ENCODE data around the gene GSK3B. TPM values are rescaled to one million over a fixed set of nuclear protein-coding genes. Genes with fewer than 3 reads are reported as not detected.
A peak's percentile ranks its signal among the peaks of the same experiment; 100 is the strongest.

GSK3B gene
- total RNA-seq, 1 experiment from 2014 or later, result 50.0 TPM

DNA sequence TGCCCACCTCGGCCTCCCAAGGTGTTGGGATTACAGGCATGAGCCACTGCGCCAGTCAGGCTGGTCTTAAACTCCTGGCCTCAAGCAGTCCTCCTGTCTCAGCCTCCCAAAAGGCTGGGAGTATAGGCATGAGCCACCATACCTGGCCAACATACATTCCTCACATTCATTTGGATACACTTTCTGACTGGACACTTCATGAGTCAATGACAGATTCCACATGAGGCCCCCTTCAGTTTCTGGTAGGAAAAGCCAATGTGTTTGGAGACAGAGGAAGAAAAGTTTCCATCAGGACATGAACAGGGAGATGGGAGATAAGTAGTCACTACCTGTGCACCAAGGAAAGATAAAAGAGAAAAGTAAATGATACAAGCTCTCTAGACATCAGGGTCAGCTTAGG is 49.4 kb upstream of the GSK3B start:
- ATAC-seq (no peak), DNase-seq (ENCODE audit: low read depth, low spot score) (no peak)
- peak overlapping the region; percentile 54 for H3K4me2 ChIP-seq (ENCODE audit: low read length)
- H3K79me2 ChIP-seq (ENCODE audit: insufficient read depth, low read length), result no peaks in the 10 kb centered on the region
- ChIA-PET CTCF (no interaction called here), POLR2A (no interaction called here), RAD21 (ENCODE audit: low non-redundant PET in 1 of 2, low total read pairs in 2 of 2, uncharacterized antibody in 2 of 2, unreplicated experiment in 2 of 2) (interaction anchor here in 1 of 2 experiments (1.2 kb wide), 1 partner anchor 48 kb away, joined by 3 read pairs; no protein-coding TSS in a partner anchor)
- no peaks in the 10 kb centered on the region for H3K27me3 ChIP-seq (ENCODE audit: insufficient read depth, low read length)
- no peak overlapping the region for H3K4me3 ChIP-seq (replicated peaks in 1 of 2; ENCODE audit: low read depth in 1 of 2, low read length in 2 of 2)
- no peaks in the 10 kb centered on the region for H3K9me3 ChIP-seq (ENCODE audit: control insufficient read depth in 1 of 2, insufficient read depth in 1 of 2, low read depth in 1 of 2, low read length in 2 of 2)
- no peaks in the 10 kb centered on the region for H4K20me1 ChIP-seq (ENCODE audit: insufficient read depth)
- no peaks in the 10 kb centered on the region for H3K9me2 ChIP-seq (ENCODE audit: insufficient read depth)
- no peak overlapping the region for H3K27ac ChIP-seq (ENCODE audit: low read depth, low read length)
- no peak overlapping the region for H2AFZ ChIP-seq (ENCODE audit: low read depth, low read length, poor library complexity, severe bottlenecking)
- no peak overlapping the region for H3K9ac ChIP-seq (ENCODE audit: low read length)
- no peaks in the 10 kb centered on the region for H3K36me3 ChIP-seq (ENCODE audit: control insufficient read depth in 1 of 2, insufficient read depth in 2 of 2, low read length in 2 of 2)
- intact Hi-C loops (cut with micrococcal nuclease), result no loop called here
- peaks cover 7 to 42% of the 10 kb centered on the region in 2 experiments for H3K4me1 ChIP-seq (ENCODE audit: control insufficient read depth in 1 of 2, insufficient read depth in 2 of 2, low read length in 2 of 2)
- no TSS peak for BruUV-seq (replicated peaks)
- TF ChIP-seq SP1 (IDR thresholded peaks at IDR 0.05; ENCODE audit: low read depth) (no peak), JUND (IDR thresholded peaks at IDR 0.05) (no peak), TCF7L2 (IDR thresholded peaks at IDR 0.05; ENCODE audit: borderline replicate concordance, extremely low read depth, insufficient read depth, insufficient read length) (no peak)

DNA sequence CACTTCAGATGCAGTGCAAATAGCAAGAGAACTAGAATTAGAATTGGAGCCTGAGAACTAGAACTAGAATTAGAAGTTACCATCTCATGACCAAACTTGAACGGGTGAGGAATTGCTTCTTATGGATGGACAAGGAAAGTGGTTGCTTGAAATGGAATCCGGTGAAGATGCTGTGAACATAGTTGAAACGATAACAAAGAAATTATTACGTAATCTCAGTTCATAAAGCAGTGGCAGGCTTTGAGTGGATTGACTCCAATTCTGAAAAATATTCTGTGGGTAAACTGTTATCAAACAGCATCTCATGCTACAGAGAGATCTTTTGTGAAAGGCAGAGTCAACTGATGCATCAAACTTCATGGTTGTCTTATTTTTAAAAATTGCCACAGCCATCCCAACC is 48.0 kb upstream of the GSK3B start:
- ChIA-PET RAD21 (ENCODE audit: low non-redundant PET in 1 of 2, low total read pairs in 2 of 2, uncharacterized antibody in 2 of 2, unreplicated experiment in 2 of 2) (no interaction called here), CTCF (no interaction called here), POLR2A (no interaction called here)
- H3K4me1 ChIP-seq (ENCODE audit: control insufficient read depth in 1 of 2, insufficient read depth in 2 of 2, low read length in 2 of 2), result peaks cover 7 to 35% of the 10 kb centered on the region in 2 experiments
- H3K36me3 ChIP-seq (ENCODE audit: control insufficient read depth in 1 of 2, insufficient read depth in 2 of 2, low read length in 2 of 2), result no peaks in the 10 kb centered on the region
- ATAC-seq (no peak), DNase-seq (ENCODE audit: low read depth, low spot score) (no peak)
- H3K4me3 ChIP-seq (replicated peaks in 1 of 2; ENCODE audit: low read depth in 1 of 2, low read length in 2 of 2), result no peak overlapping the region
- H3K27ac ChIP-seq (ENCODE audit: low read depth, low read length), result no peak overlapping the region
- intact Hi-C loops (cut with micrococcal nuclease), result no loop called here
- H3K27me3 ChIP-seq (ENCODE audit: insufficient read depth, low read length), result no peaks in the 10 kb centered on the region
- H2AFZ ChIP-seq (ENCODE audit: low read depth, low read length, poor library complexity, severe bottlenecking), result no peak overlapping the region
- no peak overlapping the region for H3K4me2 ChIP-seq (ENCODE audit: low read length)
- H3K79me2 ChIP-seq (ENCODE audit: insufficient read depth, low read length), result no peaks in the 10 kb centered on the region
- H4K20me1 ChIP-seq (ENCODE audit: insufficient read depth), result no peaks in the 10 kb centered on the region
- H3K9me3 ChIP-seq (ENCODE audit: control insufficient read depth in 1 of 2, insufficient read depth in 1 of 2, low read depth in 1 of 2, low read length in 2 of 2), result no peaks in the 10 kb centered on the region
- no peaks in the 10 kb centered on the region for H3K9me2 ChIP-seq (ENCODE audit: insufficient read depth)
- TF ChIP-seq SRF (IDR thresholded peaks at IDR 0.05; ENCODE audit: low read depth) (no peak), YY1 (IDR thresholded peaks at IDR 0.05; ENCODE audit: extremely low read depth, insufficient replicate concordance, low read depth, low read length) (no peak), ZFX (IDR thresholded peaks at IDR 0.05) (no peak), JUND (IDR thresholded peaks at IDR 0.05) (no peak), EGR1 (IDR thresholded peaks at IDR 0.05; ENCODE audit: low read depth) (no peak), EZH2phosphoT487 (IDR thresholded peaks at IDR 0.05; ENCODE audit: borderline replicate concordance) (no peak), ZNF274 (IDR thresholded peaks at IDR 0.05; ENCODE audit: low read depth, low read length) (no peak), CBX3 (IDR thresholded peaks at IDR 0.05; ENCODE audit: low read depth) (no peak), TCF7L2 (IDR thresholded peaks at IDR 0.05; ENCODE audit: borderline replicate concordance, extremely low read depth, insufficient read depth, insufficient read length) (no peak), POLR2AphosphoS5 (IDR thresholded peaks at IDR 0.05; ENCODE audit: low read depth, low read length) (no peak), RAD21 (IDR thresholded peaks at IDR 0.05; ENCODE audit: low read depth) (no peak), ELF1 (IDR thresholded peaks at IDR 0.05; ENCODE audit: borderline replicate concordance, low read depth) (no peak), EZH2 (IDR thresholded peaks at IDR 0.05) (no peak)
- TF ChIP-seq, protein P1, sequence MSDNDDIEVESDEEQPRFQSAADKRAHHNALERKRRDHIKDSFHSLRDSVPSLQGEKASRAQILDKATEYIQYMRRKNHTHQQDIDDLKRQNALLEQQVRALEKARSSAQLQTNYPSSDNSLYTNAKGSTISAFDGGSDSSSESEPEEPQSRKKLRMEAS (IDR thresholded peaks at IDR 0.05), result no peak
- TF ChIP-seq, protein P2, sequence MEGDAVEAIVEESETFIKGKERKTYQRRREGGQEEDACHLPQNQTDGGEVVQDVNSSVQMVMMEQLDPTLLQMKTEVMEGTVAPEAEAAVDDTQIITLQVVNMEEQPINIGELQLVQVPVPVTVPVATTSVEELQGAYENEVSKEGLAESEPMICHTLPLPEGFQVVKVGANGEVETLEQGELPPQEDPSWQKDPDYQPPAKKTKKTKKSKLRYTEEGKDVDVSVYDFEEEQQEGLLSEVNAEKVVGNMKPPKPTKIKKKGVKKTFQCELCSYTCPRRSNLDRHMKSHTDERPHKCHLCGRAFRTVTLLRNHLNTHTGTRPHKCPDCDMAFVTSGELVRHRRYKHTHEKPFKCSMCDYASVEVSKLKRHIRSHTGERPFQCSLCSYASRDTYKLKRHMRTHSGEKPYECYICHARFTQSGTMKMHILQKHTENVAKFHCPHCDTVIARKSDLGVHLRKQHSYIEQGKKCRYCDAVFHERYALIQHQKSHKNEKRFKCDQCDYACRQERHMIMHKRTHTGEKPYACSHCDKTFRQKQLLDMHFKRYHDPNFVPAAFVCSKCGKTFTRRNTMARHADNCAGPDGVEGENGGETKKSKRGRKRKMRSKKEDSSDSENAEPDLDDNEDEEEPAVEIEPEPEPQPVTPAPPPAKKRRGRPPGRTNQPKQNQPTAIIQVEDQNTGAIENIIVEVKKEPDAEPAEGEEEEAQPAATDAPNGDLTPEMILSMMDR (IDR thresholded peaks at IDR 0.05 in 2 of 3, conservative IDR thresholded peaks at IDR 0.05 in 1 of 3; ENCODE audit: borderline replicate concordance in 1 of 3, insufficient read depth in 1 of 3, low read depth in 2 of 3, low read length in 2 of 3), result no peak
- TF ChIP-seq, protein P3, sequence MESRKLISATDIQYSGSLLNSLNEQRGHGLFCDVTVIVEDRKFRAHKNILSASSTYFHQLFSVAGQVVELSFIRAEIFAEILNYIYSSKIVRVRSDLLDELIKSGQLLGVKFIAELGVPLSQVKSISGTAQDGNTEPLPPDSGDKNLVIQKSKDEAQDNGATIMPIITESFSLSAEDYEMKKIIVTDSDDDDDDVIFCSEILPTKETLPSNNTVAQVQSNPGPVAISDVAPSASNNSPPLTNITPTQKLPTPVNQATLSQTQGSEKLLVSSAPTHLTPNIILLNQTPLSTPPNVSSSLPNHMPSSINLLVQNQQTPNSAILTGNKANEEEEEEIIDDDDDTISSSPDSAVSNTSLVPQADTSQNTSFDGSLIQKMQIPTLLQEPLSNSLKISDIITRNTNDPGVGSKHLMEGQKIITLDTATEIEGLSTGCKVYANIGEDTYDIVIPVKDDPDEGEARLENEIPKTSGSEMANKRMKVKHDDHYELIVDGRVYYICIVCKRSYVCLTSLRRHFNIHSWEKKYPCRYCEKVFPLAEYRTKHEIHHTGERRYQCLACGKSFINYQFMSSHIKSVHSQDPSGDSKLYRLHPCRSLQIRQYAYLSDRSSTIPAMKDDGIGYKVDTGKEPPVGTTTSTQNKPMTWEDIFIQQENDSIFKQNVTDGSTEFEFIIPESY (IDR thresholded peaks at IDR 0.05; ENCODE audit: extremely low read depth, insufficient replicate concordance, low read length), result no peak
- no peak overlapping the region for H3K9ac ChIP-seq (ENCODE audit: low read length)
- BruUV-seq (replicated peaks), result no TSS peak

Data from HCT116 (cell line).